SKM-1 treated with dmso at 0.1 percent for 144 hours (cell line): ENCODE measurements around the gene TERF2IP.

Experiments
- DNase-seq: peaks from one replicate; lab custom pipeline; 2025; ENCODE audit not compliant: unreplicated experiment; lab: John Stamatoyannopoulos, UW

Gene TERF2IP

GRCh38 chr16:75647492-75648264 is at the start of gene TERF2IP, which contains the start of gene KARS1:
TERF2IP (plus strand) TSS chr16:75647773; CDS start chr16:75647883, 110 bp downstream.
KARS1 (minus strand) TSS chr16:75647665; CDS start chr16:75647639, 26 bp downstream.
- peak; percentile 90 for DNase-seq

GRCh38 chr16:75599452-75600277 is 47.9 kb upstream of the TERF2IP start:
- DNase-seq, result no peak

- DNase-seq, result no peak
Observed at GRCh38 chr16:75603241-75603640, 44.3 kb upstream of the TERF2IP start.

DNA sequence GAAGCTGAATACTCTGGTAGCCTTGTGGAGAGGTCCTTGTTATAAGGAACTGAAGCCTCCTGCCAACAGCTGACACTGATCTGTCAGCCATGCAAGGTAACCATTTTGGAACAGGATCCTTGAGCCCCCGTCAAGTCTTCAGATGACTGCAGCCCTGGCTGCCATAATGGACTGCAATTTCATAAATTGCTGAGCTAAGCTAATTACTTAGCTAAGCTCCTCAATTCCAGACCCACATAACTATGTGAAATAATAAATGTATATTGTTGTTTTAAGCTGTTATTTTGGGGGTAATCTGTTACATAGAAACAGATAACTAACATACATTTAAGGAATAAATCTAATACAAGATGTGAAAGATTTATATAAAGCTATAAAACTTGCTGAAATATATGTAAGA is 41.1 kb upstream of the TERF2IP start:
- DNase-seq, result no peak

GRCh38 chr16:75614066-75614897 is 33.3 kb upstream of the TERF2IP start:
- DNase-seq, result no peak

DNA sequence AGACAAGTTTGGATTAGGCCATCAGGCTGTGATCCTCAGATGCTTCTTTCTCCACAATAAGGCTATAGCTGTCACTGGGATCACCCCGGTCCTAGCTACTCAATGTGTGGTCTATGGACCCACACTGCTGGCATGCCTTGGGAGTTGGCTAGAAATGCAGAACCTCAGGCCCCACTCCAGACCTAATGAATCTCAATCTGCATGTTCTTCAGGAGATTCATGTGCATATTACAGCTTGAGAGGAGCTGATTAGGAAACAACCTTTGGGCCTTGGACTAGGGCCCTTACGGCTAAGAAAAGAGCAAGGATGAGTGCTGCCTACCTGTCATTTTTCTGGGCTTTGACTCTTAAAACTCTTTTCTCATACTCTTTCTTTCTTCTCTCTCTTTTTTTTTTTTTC is 32.0 kb upstream of the TERF2IP start:
- no peak for DNase-seq

GRCh38 chr16:75616521-75617010 is 31.0 kb upstream of the TERF2IP start:
- no peak for DNase-seq

GRCh38 chr16:75617121-75617520 is 30.5 kb upstream of the TERF2IP start:
- no peak for DNase-seq

DNA sequence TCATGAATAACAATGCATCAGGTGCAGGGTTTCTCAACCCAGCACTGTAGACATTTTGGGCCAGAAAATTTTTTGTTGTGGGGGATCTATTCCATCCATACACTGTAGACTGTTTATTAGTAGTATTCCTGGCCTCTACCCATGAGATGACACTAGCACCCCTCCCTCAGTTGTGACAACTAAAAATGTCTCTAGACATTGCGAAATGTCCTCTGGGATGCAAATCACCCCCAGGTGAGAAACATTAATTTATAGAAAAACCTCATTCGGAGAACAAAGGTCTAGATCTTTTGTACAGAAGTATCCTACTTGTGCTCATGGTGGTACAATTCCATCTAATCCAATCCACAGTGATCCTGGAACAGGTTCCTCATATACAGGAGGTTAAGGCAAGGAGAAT is 28.8 kb upstream of the TERF2IP start:
- DNase-seq, result no peak

GRCh38 chr16:75620326-75621169 is 27.0 kb upstream of the TERF2IP start:
- no peak for DNase-seq

DNA sequence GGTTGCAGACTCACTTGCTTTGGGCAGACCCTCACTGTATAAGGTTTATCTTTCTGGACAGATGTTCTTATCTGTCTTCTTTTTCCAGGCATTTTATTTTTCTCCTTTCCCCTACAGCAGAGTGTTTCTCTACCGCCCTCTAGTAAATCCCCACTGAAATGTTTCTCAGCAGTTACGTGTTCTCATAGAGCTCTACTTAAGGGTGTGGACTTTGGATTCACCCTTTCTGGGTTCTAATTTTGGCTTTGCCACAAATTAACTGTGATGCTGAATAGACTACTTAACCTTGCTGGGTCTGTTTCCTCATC is 26.4 kb upstream of the TERF2IP start:
- DNase-seq, result no peak

GRCh38 chr16:75622761-75623605 is 24.6 kb upstream of the TERF2IP start, which contains the start of gene ADAT1:
ADAT1 (minus strand) TSS chr16:75623281; CDS start chr16:75620799, 2,482 bp downstream.
- DNase-seq, result peak; percentile 92

DNA sequence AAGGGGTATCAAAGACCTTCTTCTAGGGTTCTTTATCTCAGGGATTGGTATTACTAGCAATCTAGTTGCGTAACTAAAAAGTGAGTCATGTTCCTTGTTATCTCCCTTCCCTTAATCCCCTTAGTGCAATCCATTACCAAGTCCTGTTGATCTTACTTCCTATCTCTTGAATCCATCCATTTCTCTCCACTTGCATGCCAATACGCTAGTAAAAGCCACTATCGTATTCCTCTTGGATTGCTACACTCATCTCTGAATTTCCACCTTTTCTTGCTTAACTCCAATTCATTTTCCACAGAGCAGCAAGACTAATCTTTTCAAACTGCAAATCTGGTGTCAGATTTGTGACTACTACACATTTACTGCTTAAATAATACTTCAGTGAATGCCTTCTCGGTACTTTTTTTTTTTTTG is 22.6 kb upstream of the TERF2IP start:
- peak; percentile 29 for DNase-seq

- DNase-seq, result no peak
Observed at GRCh38 chr16:75626806-75627205, 20.8 kb upstream of the TERF2IP start.

DNA sequence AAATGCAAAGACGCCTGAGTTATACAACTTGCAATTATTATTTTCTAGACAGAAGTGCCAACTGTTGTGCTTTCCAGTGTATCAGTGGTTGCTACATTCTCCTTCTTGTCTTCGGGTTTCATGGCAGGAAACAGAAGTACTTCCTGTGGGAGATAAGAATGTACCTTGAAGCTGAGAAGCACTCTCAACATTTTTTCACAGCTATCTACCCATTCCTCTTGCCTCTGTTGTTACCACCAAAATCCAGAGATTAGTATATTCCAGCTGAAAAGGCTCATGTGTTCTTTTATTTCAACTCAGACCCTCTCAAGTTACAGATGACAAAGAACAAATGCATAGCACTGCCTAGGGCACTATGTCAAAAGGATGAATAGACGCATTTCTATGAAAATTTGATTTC is 19.7 kb upstream of the TERF2IP start:
- peak; percentile 51 for DNase-seq

DNA sequence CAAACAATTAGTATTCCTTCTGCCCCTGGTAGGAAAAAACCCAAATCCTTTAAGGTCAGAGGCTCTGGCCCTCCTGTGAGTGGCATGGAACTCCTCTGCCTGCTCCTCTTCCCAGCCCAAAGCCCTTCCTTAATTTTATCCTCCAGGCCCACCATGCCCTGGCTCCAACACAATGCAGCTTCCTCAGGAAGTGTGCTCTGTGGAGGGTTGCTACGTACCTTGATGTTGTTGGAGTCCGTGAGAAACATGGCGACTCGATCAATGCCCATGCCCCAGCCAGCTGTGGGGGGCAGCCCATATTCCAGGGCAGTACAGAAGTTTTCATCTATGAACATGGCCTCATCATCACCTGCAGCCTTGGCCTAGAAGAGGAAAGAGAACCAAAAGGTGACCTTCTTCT is 19.2 kb upstream of the TERF2IP start:
- no peak for DNase-seq

DNA sequence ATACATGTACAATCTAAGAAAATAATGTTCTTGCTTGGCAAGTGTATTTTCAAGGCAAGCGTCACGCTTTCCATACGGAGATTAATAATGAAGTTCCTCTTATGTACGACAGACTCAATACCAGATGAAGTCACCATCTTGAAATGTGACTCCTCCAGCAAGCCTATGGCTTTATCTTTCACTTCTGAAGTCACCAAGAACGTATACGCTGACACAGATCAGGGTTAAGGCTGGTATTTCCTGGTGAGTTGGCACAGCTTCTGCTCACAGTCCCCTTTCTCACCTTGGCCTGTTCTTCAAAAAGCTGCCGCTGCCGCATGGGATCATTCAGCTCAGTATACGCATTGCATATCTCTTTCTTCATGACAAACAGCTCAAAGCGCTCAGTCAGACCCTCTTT is 18.4 kb upstream of the TERF2IP start:
- no peak for DNase-seq

GRCh38 chr16:75630052-75630451 is 17.5 kb upstream of the TERF2IP start:
- DNase-seq, result no peak

- DNase-seq, result no peak
Observed at GRCh38 chr16:75632857-75633256, 14.7 kb upstream of the TERF2IP start.
